SK-N-SH (cell line): ENCODE measurements around the gene EXOC7. TPM values are rescaled to one million over a fixed set of nuclear protein-coding genes. Genes with fewer than 3 reads are reported as not detected.

Experiments
- CTCF ChIA-PET: fragments of 300-600, 350-600 bp; formaldehyde crosslinking; extraction: SDS; loops from one replicate; lab custom pipeline; 2021; lab: Yijun Ruan, JAX
- POLR2A ChIA-PET: fragments of 350-600 bp; sonication (Branson Sonifier 250); formaldehyde crosslinking; extraction: SDS; loops from one replicate; lab custom pipeline; 2020; ENCODE audit warnings: antibody characterized with exemption, inconsistent platforms; lab: Yijun Ruan, JAX
- DNase-seq: peaks from one replicate; pipeline ENCODE4 v3.0.0; 2012
- H2AFZ ChIP-seq: fragments of 200-600 bp; sonication (generic); 2 replicates; pipeline ENCODE4 v1.8.1; 2016; ENCODE audit warnings: antibody characterized with exemption, mild to moderate bottlenecking, low read depth
- H3F3A ChIP-seq: fragments of 200-600 bp; sonication (generic); replicated peaks from 2 replicates; pipeline ENCODE3; 2016; ENCODE audit warnings: antibody characterized with exemption, mild to moderate bottlenecking; ENCODE audit not compliant: insufficient read depth
- H3K27ac ChIP-seq, 2 experiments: fragments of 200-500 bp in 1 of 2; fragments of 200-600 bp in 1 of 2; sonication (Bioruptor generic) in 1 of 2; sonication (generic), shearing (Covaris generic) in 1 of 2; 2 replicates each; pipeline versions ENCODE4 v1.5.1 to v1.6.1; 2014 to 2016; ENCODE audit warnings: low read depth in 2 of 2, inconsistent platforms in 1 of 2, low read length in 1 of 2, mild to moderate bottlenecking in 1 of 2, mixed read lengths in 1 of 2
- H3K27me3 ChIP-seq: fragments of 200-600 bp; sonication (generic), shearing (Covaris generic); 2 replicates; pipeline ENCODE4 v1.6.1; 2016; ENCODE audit warnings: mixed run types; ENCODE audit not compliant: insufficient read depth
- H3K36me3 ChIP-seq, 2 experiments: fragments of 200-500 bp in 1 of 2; fragments of 200-600 bp in 1 of 2; sonication (Bioruptor generic) in 1 of 2; sonication (generic) in 1 of 2; replicated peaks in 1 of 2; 2 replicates each; pipeline versions ENCODE3 to v1.5.1; 2014 to 2016; ENCODE audit warnings: low read length in 1 of 2, mild to moderate bottlenecking in 1 of 2; ENCODE audit not compliant: insufficient read depth in 2 of 2, control insufficient read depth in 1 of 2
- H3K4me1 ChIP-seq, 2 experiments: fragments of 200-500 bp in 1 of 2; fragments of 200-600 bp in 1 of 2; sonication (Bioruptor generic) in 1 of 2; sonication (generic), shearing (Covaris generic) in 1 of 2; 2 replicates each; pipeline versions ENCODE4 v1.5.1 to v1.6.1; 2014 to 2016; ENCODE audit warnings: low read depth in 1 of 2, low read length in 1 of 2, mixed run types in 1 of 2; ENCODE audit not compliant: insufficient read depth in 2 of 2, control insufficient read depth in 1 of 2
- H3K4me2 ChIP-seq: fragments of 200-600 bp; sonication (generic), shearing (Covaris generic); 2 replicates; pipeline ENCODE4 v1.6.1; 2017; ENCODE audit warnings: mixed run types
- H3K4me3 ChIP-seq, 2 experiments: fragments of 200-500 bp in 1 of 2; fragments of 200-600 bp in 1 of 2; sonication (Bioruptor generic) in 1 of 2; sonication (generic), shearing (Covaris generic) in 1 of 2; 2 replicates each; pipeline versions ENCODE4 v1.5.1 to v1.8.1; 2014 to 2016; ENCODE audit warnings: low read depth in 2 of 2, inconsistent platforms in 1 of 2, low read length in 1 of 2, mild to moderate bottlenecking in 1 of 2, mixed read lengths in 1 of 2, moderate library complexity in 1 of 2
- H3K79me2 ChIP-seq: fragments of 200-600 bp; sonication (generic); 2 replicates; pipeline ENCODE4 v1.8.1; 2017; ENCODE audit warnings: mild to moderate bottlenecking; ENCODE audit not compliant: insufficient read depth
- H3K9ac ChIP-seq: fragments of 200-600 bp; sonication (generic); 2 replicates; pipeline ENCODE4 v1.6.1; 2017; ENCODE audit warnings: mixed run types
- H3K9me2 ChIP-seq: fragments of 200-600 bp; sonication (generic); 2 replicates; pipeline ENCODE4 v1.6.1; 2017; ENCODE audit warnings: mixed run types
- H3K9me3 ChIP-seq: fragments of 200-600 bp; sonication (generic); 2 replicates; pipeline ENCODE4 v1.6.1; 2017; ENCODE audit warnings: mixed run types, mild to moderate bottlenecking, moderate library complexity
- H4K20me1 ChIP-seq: fragments of 200-600 bp; sonication (generic); 2 replicates; pipeline ENCODE4 v1.6.1; 2017; ENCODE audit warnings: mild to moderate bottlenecking, mixed run types; ENCODE audit not compliant: insufficient read depth
- CHD2 ChIP-seq: fragments of 150-350 bp; IDR thresholded peaks from 2 replicates; pipeline ENCODE4 v1.6.1; 2018; ENCODE audit warnings: low read length; ENCODE audit not compliant: partially characterized antibody
- ELF1 ChIP-seq: IDR thresholded peaks from 2 replicates; pipeline ENCODE4 v1.4.0; 2012
- EP300 ChIP-seq, 2 experiments: IDR thresholded peaks; 2 replicates each; pipeline versions ENCODE4 v1.4.0 to v1.6.1; 2012; ENCODE audit warnings: borderline replicate concordance in 1 of 2, low read depth in 1 of 2, low read length in 1 of 2
- EZH2phosphoT487 ChIP-seq: fragments of 200-600 bp; sonication (generic); IDR thresholded peaks from 2 replicates; pipeline ENCODE4 v1.6.1; 2017; ENCODE audit warnings: low read depth, mixed run types, mild to moderate bottlenecking, antibody characterized with exemption, moderate library complexity, borderline replicate concordance
- FOSL2 ChIP-seq: IDR thresholded peaks from 2 replicates; pipeline ENCODE4 v1.4.0; 2012; ENCODE audit warnings: low read depth, mild to moderate bottlenecking, moderate library complexity, borderline replicate concordance
- FOXJ3 ChIP-seq: sonication (generic); formaldehyde crosslinking; IDR thresholded peaks from 2 replicates; pipeline ENCODE4 v1.5.1; 2020; ENCODE audit warnings: mild to moderate bottlenecking, missing genetic modification reagents
- FOXM1 ChIP-seq: IDR thresholded peaks from 2 replicates; pipeline ENCODE4 v1.4.0; 2012; ENCODE audit warnings: low read depth, mild to moderate bottlenecking
- GATA2 ChIP-seq: sonication (generic); formaldehyde crosslinking; IDR thresholded peaks from 2 replicates; pipeline ENCODE4 v1.5.0; 2020; ENCODE audit warnings: mild to moderate bottlenecking, missing genetic modification reagents
- MAX ChIP-seq: IDR thresholded peaks from 2 replicates; pipeline ENCODE4 v1.4.0; 2012; ENCODE audit warnings: low read depth
- MEF2A ChIP-seq: IDR thresholded peaks from 2 replicates; pipeline ENCODE4 v1.4.0; 2012; ENCODE audit warnings: low read depth, borderline replicate concordance
- MXI1 ChIP-seq: IDR thresholded peaks from 2 replicates; pipeline ENCODE4 v1.6.1; 2012; ENCODE audit warnings: mild to moderate bottlenecking, low read depth, low read length, improper control_type of control experiment
- NRF1 ChIP-seq: IDR thresholded peaks from 2 replicates; pipeline ENCODE4 v1.6.1; 2012; ENCODE audit warnings: low read depth, mild to moderate bottlenecking, low read length
- POLR2AphosphoS5 ChIP-seq: IDR thresholded peaks from 2 replicates; pipeline ENCODE4 v1.6.1; 2012; ENCODE audit warnings: low read depth, low read length
- RFX5 ChIP-seq: IDR thresholded peaks from 2 replicates; pipeline ENCODE4 v1.6.1; 2012; ENCODE audit warnings: mild to moderate bottlenecking, improper control_type of control experiment, low read length
- RXRA ChIP-seq: IDR thresholded peaks from 2 replicates; pipeline ENCODE4 v1.4.0; 2012; ENCODE audit warnings: low read depth, mild to moderate bottlenecking, borderline replicate concordance
- SIN3A ChIP-seq: IDR thresholded peaks from 2 replicates; pipeline ENCODE4 v1.6.1; 2012; ENCODE audit warnings: low read depth, mild to moderate bottlenecking, low read length, moderate library complexity, borderline replicate concordance
- TAF1 ChIP-seq: IDR thresholded peaks from 2 replicates; pipeline ENCODE4 v1.6.1; 2012; ENCODE audit warnings: low read depth, mild to moderate bottlenecking, low read length, moderate library complexity, borderline replicate concordance
- TCF12 ChIP-seq: IDR thresholded peaks from 2 replicates; pipeline ENCODE4 v1.4.0; 2012
- TEAD4 ChIP-seq: IDR thresholded peaks from 2 replicates; pipeline ENCODE4 v1.4.0; 2012; ENCODE audit warnings: mild to moderate bottlenecking, borderline replicate concordance; ENCODE audit not compliant: insufficient read depth
- USF1 ChIP-seq: IDR thresholded peaks from 2 replicates; pipeline ENCODE4 v1.4.0; 2012; ENCODE audit warnings: low read depth, borderline replicate concordance
- YY1 ChIP-seq: IDR thresholded peaks from 2 replicates; pipeline ENCODE4 v1.4.0; 2012; ENCODE audit warnings: low read depth, mild to moderate bottlenecking
- WGBS: methylation state at CpG from one replicate; pipeline ENCODE4 v1.1.6; 2017; ENCODE audit warnings: low lambda C conversion rate; 5-methylcytosine and 5-hydroxymethylcytosine counted together
- polyA plus RNA-seq, 3 experiments: library from polyadenylated mRNA; depleted of rRNA; stranded (reverse); fragments of >200 nt; gene quantifications; 2 replicates each; pipeline ENCODE4 v1.2.3, GENCODE V29; 2012
- TF ChIP-seq, protein P1 (sequence below): fragments of 150-350 bp; IDR thresholded peaks from 2 replicates; pipeline ENCODE4 v1.6.1; 2017; ENCODE audit warnings: antibody characterized with exemption, low read length, low read depth, borderline replicate concordance

The EXOC7 gene
- polyA plus RNA-seq, 1 of the 3 experiments (the other 2 are of a cell fraction), result 129 TPM

DNA sequence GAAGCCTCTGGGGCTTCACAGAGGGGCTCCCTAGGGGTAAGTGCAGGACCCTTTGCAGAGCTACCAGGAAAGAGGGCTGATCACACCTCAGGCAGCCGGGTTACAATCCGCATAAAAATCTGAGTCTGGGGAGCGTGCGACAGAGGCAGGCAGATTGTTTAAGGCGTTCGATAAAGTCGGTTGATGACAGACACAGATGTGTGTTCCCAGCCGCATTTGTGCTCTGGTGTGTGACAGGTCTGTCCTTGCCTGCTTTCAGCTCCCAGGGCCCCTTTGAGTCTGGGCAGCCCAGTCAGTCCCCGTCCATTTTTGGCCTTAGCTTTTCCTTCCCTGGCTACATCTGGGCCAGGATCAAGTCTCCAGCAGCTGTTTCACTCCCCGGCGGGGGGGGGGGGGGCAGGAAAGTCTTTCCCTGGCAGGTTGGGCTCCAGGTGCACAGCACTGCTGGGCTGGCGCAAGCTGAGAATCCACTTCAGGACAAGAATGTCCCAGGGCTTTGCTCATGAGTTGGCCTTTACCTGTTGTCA lies 25.9 kb downstream of the EXOC7 start:
- no peak overlapping the region for H3K4me2 ChIP-seq
- WGBS, result 13% methylated on average over 12 of the region's 12 CpGs
- peaks cover 0 to 4% of the 10 kb centered on the region in 2 experiments for H3K36me3 ChIP-seq
- no peaks in the 10 kb centered on the region for H3K9me2 ChIP-seq
- no peak overlapping the region for H3K4me3 ChIP-seq
- peaks cover 18% of the 10 kb centered on the region for H3F3A ChIP-seq
- H3K79me2 ChIP-seq, result peaks cover 5% of the 10 kb centered on the region; the same call in 1 of the 2 replicates
- ChIA-PET POLR2A (interaction anchor here (1.0 to 1.4 kb wide), 2 partner anchors 16 to 64 kb away, joined by 3 to 5 read pairs; no protein-coding TSS in a partner anchor), CTCF (interaction anchor here (0.8 to 7.8 kb wide), 12 partner anchors 9 to 202 kb away, joined by 3 to 64 read pairs (median 4); no protein-coding TSS in a partner anchor)
- H4K20me1 ChIP-seq, result no peaks in the 10 kb centered on the region; the same call in 1 of the 2 replicates
- TF ChIP-seq, protein P1, sequence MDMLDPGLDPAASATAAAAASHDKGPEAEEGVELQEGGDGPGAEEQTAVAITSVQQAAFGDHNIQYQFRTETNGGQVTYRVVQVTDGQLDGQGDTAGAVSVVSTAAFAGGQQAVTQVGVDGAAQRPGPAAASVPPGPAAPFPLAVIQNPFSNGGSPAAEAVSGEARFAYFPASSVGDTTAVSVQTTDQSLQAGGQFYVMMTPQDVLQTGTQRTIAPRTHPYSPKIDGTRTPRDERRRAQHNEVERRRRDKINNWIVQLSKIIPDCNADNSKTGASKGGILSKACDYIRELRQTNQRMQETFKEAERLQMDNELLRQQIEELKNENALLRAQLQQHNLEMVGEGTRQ, result no peak
- no peak for TF ChIP-seq FOXJ3 (CRISPR knock-in tag)
- TF ChIP-seq TAF1, result no peak
- no peak for TF ChIP-seq GATA2 (CRISPR knock-in tag)
- TF ChIP-seq MXI1, result peak; percentile 51
- no peak; the same call in 1 of the 2 replicates for TF ChIP-seq EZH2phosphoT487
- no peak for TF ChIP-seq USF1
- peak; percentile 80 for DNase-seq
- peaks cover 73% of the 10 kb centered on the region for H3K27me3 ChIP-seq
- H3K4me1 ChIP-seq, result peaks cover 0 to 36% of the 10 kb centered on the region in 2 experiments; a peak in 1 of 4 replicates
- no peak overlapping the region for H3K9ac ChIP-seq
- no peaks in the 10 kb centered on the region for H3K9me3 ChIP-seq
- no peak overlapping the region for H2AFZ ChIP-seq
- no peak overlapping the region for H3K27ac ChIP-seq

GRCh38 chr17:76076765-76077583 lies 26.6 kb downstream of the EXOC7 start:
- no peaks in the 10 kb centered on the region; the same call in 1 of the 2 replicates for H4K20me1 ChIP-seq
- peak; percentile 57 for DNase-seq
- no peak overlapping the region for H3K27ac ChIP-seq
- no peak overlapping the region for H3K9ac ChIP-seq
- no peak overlapping the region for H2AFZ ChIP-seq
- H3K4me3 ChIP-seq, result no peak overlapping the region
- H3K36me3 ChIP-seq, result no peaks in the 10 kb centered on the region
- H3F3A ChIP-seq, result peaks cover 13% of the 10 kb centered on the region
- H3K9me2 ChIP-seq, result no peaks in the 10 kb centered on the region
- H3K27me3 ChIP-seq, result peaks cover 73% of the 10 kb centered on the region
- no peak overlapping the region; the same call in 1 of the 2 replicates for H3K4me2 ChIP-seq
- WGBS, result 33% methylated on average over 55 of the region's 82 CpGs
- POLR2A ChIA-PET, result interaction anchor here (1.0 to 1.4 kb wide), 2 partner anchors 17 to 63 kb away, joined by 3 to 5 read pairs; no protein-coding TSS in a partner anchor
- CTCF ChIA-PET, result interaction anchor here (0.8 to 7.8 kb wide), 14 partner anchors 9 to 203 kb away, joined by 3 to 64 read pairs (median 4); no protein-coding TSS in a partner anchor
- no peaks in the 10 kb centered on the region for H3K9me3 ChIP-seq
- H3K79me2 ChIP-seq, result peaks cover 11% of the 10 kb centered on the region
- peaks cover 0 to 37% of the 10 kb centered on the region in 2 experiments; a peak in 1 of 4 replicates for H3K4me1 ChIP-seq
- TF ChIP-seq RFX5 (no peak), MEF2A (no peak), RXRA (no peak), CHD2 (no peak), EP300 (IDR thresholded peaks at IDR 0.05; ENCODE audit: borderline replicate concordance in 1 of 2, low read depth in 1 of 2, low read length in 1 of 2) (no peak), SIN3A (no peak), MAX (no peak), FOSL2 (no peak), TCF12 (no peak), USF1 (no peak), TAF1 (no peak), NRF1 (no peak), TEAD4 (no peak), FOXM1 (no peak), ELF1 (no peak), FOXJ3 (CRISPR knock-in tag) (no peak), POLR2AphosphoS5 (no peak), YY1 (no peak)
- TF ChIP-seq, protein P1, result no peak
